HG02840 (cell line): ENCODE measurements around the gene CD7.

Experiments used
- ATAC-seq: cut with Tn5 transposase; IDR thresholded peaks from one replicate; pipeline ENCODE4 v1.9.1; 2021; ENCODE audit warnings: mild to moderate bottlenecking, moderate library complexity, moderate number of reproducible peaks; ENCODE audit not compliant: unreplicated experiment, low FRiP score

CD7 gene

DNA sequence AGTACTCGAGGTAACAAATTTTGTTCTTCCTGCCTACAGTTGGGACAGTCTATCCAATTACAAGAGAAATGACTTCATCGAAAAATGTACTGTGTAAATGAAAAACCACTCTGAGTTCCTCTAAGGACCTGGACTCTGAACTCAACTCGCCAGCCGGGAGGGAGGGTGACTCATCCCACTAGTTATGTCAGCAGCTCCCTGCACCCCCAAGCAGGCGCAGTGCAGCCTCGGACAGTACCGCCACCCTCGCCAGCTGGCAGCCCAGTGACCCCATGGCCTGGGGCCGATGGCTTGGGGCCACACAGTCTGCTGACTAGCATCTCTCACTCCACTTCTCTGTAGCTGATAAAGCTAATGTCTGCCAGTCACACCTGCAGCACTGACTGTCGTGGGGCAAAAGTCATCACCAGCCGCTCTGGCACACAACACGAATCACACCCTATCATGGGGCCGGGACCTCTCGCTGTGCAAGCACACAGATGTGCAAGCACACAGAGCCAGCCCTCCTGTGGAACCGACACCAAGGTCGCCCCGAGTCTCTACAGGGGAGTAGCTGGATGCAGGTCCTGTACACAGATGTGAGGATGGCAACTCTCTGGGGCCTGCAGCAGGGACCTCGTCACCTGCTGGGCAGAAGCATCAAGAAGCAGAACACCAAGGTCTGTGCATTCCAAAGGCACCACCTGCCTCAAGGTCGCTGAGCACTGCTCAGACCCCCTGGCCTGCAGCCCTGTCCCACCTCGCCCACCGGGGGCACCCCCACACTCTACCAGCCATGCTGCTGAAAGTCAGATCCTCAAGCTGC is 49.6 kb downstream of the CD7 start:
- ATAC-seq = no peak

DNA sequence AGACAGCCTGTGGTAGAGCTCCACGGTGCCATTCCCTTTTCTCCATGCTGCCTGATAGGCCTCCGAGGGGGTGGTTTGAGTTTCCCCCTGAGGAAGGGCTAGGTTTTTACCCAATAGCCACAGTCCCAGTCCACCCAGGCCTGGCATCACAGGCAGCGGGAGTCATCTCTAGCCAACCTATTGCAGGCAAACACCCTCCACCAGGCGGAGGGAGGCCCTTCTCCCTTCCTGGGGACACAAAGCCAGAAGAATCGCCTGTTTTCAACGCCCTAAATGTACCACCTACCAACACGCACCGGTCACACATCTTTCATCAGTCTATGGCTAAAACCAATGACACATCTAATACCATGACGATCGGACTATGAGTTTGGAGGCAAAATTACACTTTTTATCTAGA is 51.3 kb downstream of the CD7 start:
- no peak for ATAC-seq
